ENCODE measurements around the gene MCM8.

MCM8 gene

DNA sequence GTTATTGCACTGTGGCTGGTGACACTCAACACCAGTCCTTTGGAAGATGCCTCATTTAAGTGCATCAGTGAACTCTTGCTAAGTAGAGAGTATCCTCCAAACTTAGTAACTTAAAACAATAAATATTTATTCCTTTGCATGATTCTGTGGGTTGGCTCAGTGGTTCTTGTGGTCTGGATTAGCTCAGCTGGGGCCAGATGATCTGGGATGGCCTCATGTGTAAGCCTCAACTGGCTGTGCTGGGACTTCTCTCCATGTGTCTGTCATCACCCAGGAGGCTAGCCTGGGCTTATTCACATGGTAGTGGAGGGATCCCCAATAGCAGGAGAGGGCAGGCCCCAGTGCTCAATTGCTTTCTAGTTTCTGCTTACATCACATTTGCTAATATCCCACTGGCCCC is 95.1 kb downstream of the MCM8 start:
- POLR2A ChIA-PET (ENCODE audit: low non-redundant PET), result no interaction called here
- H3K27ac ChIP-seq, result no peak overlapping the region
- TF ChIP-seq, protein P1, sequence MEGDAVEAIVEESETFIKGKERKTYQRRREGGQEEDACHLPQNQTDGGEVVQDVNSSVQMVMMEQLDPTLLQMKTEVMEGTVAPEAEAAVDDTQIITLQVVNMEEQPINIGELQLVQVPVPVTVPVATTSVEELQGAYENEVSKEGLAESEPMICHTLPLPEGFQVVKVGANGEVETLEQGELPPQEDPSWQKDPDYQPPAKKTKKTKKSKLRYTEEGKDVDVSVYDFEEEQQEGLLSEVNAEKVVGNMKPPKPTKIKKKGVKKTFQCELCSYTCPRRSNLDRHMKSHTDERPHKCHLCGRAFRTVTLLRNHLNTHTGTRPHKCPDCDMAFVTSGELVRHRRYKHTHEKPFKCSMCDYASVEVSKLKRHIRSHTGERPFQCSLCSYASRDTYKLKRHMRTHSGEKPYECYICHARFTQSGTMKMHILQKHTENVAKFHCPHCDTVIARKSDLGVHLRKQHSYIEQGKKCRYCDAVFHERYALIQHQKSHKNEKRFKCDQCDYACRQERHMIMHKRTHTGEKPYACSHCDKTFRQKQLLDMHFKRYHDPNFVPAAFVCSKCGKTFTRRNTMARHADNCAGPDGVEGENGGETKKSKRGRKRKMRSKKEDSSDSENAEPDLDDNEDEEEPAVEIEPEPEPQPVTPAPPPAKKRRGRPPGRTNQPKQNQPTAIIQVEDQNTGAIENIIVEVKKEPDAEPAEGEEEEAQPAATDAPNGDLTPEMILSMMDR (conservative IDR thresholded peaks at IDR 0.05; ENCODE audit: low read depth), result no peak
- DNase-seq (ENCODE audit: low spot score), result no peak
- CTCF ChIA-PET, result no interaction called here

DNA sequence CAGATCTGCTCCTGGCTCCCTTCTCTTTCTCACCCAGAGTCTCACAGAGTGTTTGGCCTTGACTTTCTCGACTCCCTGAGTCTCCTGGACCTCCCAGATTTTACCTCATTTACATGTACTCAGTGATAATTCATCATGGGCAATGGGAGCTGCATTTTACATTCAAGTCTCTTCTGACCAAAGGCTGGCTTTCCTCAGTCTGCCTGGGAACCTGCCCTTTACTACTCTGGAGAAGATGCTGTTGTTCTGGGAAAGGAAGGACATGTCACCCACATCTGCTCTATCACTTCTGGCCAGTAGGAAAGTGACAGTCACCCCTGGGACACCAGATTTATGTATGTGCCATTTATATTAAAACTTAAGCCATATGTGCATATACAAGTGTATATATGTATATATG is 96.0 kb downstream of the MCM8 start:
- ChIA-PET POLR2A (ENCODE audit: low non-redundant PET) (no interaction called here), CTCF (no interaction called here)
- DNase-seq (ENCODE audit: low spot score), result no peak
- TF ChIP-seq, protein P1 (conservative IDR thresholded peaks at IDR 0.05; ENCODE audit: low read depth), result no peak
- no peak overlapping the region for H3K27ac ChIP-seq

DNA sequence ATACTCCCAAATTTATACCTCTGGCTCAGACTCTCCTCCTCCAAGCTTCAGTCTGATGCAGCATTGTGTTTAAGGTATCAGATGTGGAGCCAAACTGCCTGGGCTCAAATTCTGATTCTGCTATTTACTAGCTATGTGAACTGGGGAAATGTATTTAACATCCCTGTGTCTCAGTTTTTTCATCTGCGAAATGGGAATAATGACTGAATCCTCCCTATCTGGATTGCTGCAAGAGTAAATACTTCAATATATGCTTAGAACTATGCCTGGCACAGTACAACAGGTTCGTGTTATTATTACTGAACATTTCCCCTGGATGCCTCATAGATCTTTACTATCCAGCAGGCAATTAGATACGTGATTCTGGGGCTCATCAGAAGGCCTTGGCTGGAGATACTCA is 97.9 kb downstream of the MCM8 start:
- DNase-seq (ENCODE audit: low spot score), result no peak
- TF ChIP-seq, protein P1 (conservative IDR thresholded peaks at IDR 0.05; ENCODE audit: low read depth), result no peak
- H3K27ac ChIP-seq, result no peak overlapping the region
- ChIA-PET CTCF (no interaction called here), POLR2A (ENCODE audit: low non-redundant PET) (no interaction called here)

Measured in RWPE1 (cell line).